Hippocampal formation (tissue), 2 donors: Measurements from ENCODE around the gene EIF4G2.

Experiments
- DNase-seq, 2 donors: peaks; one replicate each; lab custom pipeline; 2025; lab: John Stamatoyannopoulos, UW

The EIF4G2 gene

DNA sequence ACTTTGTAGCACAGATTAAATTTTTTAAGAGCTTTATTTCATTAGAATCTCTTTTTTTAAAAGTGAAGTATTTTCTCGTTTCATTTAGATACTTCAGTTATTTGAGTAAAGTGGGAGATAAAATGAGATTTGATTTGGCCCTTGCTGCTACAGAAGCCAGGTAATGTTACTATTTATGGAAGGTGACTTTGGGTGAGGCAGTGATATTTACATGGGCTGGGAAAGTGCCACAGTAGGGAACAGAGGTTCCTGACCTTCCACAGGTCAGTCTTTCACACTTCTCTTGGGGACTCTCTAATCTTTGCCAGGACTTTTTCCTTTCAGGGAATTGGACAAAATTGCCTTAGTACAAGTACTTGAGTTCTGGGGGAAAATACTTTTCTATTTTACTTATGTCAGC lies 37.3 kb downstream of the EIF4G2 start:
- no peak for DNase-seq

DNA sequence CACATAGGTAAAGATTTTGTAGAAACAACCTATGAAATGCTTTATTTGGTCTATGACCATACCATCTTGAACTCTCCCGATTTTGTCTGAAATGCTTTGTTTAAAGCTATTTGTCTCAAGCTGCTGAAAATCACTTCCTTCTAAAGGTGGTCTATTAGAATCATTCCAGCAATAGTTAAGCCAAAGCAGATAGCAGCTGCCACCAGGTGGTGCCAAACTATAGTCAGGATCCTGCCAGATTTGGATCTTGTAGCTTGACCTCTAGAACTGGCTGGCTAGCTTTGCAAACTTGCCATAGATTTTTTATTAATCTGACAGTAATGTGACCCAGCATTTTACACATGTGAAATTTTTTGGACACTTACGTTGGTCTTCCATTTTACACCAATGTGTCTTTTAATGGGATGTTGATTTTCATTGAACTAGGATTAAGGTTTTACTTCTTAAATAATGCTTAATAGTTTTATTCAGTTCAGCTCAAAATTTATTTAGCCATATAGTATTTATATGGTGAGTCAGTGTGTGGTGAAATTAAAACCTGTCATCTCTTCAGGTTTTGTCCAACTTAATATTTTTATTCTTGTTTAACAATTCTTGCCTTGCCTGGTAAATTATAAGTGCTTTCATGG lies 38.0 kb downstream of the EIF4G2 start:
- peak in 1 of 2 donors; percentile 16 for DNase-seq

DNA sequence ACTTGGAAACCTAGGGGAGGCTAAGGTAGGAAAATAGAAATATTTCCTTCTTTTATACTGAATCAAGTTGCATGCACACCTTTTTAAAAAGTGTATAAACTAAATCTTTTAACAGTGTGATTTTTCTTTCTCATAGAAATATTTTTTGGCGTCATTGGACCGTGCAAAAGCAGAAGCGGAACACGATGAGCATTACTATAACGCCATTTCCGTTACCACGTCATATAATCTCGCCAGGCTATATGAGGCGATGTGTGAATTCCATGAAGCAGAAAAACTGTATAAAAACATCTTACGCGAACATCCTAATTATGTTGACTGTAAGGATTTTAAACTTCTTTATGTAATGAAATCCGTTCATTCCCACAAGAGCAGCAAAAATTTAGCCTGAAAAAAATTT lies 44.3 kb downstream of the EIF4G2 start:
- no peak for DNase-seq

DNA sequence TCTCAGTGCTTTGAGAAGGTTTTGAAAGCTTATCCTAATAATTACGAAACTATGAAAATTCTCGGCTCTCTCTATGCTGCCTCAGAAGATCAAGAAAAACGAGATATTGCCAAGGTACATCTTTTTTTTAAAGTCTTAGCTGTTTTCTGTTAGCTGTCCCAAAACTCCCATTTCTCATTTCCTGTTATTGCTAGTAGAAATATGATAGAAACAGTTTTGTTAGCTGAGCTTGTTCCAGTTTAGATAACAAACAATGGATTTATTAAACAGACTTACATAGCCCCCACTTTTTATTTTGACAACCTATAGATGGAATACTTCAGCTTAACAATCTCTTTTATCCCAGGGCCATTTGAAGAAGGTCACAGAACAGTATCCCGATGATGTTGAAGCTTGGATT lies 45.0 kb downstream of the EIF4G2 start:
- no peak for DNase-seq

DNA sequence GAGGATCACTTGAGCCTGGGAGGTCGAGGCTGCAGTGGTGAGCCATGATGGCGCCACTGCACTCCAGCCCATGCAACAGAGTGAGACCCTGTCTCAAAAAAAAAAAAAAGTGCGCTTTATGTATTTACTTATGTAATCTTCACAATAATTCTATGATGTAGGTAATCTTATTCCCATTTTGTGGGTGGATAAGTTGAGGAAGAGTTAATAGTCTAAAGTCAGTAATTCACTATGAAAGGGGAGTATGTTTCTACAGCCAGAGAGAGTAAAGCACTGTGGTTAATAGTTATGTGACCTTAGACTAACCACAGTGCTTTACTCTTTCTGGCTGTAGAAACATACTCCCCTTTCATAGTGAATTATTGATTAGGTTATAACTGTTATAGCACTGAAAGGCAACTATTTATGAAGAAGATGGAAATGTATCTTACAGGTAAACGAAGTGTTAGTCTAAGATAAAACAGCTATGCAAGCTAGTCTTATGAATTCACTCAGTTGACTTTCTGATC lies 45.8 kb downstream of the EIF4G2 start:
- DNase-seq = no peak

DNA sequence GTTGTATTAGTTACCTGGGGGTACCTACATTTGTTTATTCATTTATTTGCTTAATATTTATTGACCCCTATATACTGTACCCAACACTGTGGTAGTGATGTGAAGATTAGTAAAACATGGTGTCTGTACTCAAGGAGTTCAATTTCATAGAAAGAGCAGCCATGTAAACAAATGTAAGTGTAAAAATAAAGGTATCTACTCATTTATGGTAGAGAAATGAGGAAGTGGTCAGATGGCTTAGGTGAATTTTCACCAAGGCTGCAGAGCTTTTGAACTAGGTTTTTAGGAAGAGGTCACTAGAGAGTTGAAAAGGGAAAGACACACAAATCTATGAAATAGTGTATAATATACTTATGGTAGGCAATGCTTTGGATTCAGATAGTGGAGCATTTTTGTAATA lies 46.5 kb downstream of the EIF4G2 start:
- DNase-seq = no peak

DNA sequence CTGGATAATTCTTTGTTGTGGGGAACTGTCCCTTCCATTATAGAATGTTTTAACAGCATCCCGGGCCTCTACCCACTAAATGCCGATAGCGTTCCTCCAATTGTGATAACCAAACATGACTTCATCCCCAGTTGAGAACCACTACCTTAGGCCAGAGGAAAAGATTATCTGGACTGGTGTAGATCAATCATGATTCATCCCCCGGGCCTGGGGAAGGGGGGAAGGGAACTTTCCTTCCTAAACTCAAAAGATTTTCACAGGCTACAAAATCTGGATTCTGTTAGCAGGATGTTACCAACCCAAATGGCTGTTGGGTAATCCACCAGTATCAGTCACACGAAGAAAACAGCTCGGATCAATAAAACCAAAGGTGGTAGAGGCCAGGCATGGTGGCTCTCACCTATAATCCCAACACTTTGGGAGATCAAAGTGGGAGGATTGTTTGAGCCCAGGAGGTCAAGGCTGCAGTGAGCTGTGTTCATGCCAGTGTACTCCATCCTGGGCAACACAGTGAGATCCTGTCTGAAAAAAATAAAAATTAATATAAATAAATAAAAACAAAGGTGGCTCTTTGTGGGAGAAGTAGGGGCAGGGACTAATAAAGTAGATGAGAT lies 47.5 kb downstream of the EIF4G2 start:
- no peak for DNase-seq

DNA sequence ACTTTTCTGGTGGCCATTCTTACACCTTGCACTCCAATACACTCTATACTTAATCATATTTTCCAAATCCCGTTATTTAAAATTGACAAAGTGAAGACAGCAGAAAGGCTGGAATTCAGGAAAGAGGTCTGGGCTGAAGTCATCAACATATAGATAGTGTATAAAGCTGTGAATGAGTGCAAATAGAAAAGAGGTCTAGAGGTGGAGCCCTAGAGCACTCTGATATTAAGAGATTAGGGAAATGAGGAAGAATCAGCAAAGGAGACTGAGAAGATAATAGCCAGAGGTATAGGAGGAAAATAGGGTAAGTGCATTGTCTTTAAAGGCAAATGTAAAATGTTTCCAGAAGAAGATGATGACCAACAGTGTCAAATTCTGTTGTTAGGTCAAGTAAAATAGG lies 49.8 kb downstream of the EIF4G2 start:
- no peak for DNase-seq

DNA sequence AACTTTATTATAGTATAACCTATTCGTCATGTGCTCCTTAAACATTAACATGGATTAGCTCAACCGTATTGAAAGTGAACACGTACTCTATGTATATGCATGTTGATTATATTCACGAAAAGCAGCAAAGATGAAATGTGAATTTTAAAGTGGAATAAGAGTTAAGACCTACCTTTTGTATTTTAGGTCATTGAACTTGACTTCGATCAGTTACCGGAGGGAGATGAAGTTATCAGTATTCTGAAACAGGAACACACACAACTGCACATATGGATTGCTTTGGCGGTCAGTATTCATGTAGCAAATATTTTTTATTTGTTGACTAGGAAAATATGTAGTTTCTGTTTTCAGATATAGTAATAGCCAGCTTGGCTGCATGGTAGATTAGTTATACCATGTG lies 56.2 kb downstream of the EIF4G2 start:
- DNase-seq = no peak

DNA sequence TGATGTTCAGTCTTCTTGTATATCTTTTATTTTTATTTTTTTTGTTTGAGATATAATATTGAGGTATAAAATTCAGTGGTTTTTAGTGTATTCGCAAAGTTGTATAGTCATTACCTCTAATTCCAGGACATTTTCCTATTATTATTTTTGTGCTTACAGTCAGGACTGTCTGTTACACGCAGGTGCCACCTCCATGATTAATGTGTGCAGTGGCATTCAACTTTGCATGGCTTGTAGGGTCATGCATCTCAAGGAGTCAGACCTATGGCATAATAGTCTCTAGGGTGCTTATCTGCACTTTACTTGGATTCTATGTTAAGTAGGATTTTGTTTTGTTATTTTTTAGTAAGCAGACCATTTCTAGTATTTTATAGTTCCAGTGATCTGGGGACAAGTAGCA lies 56.7 kb downstream of the EIF4G2 start:
- no peak for DNase-seq

DNA sequence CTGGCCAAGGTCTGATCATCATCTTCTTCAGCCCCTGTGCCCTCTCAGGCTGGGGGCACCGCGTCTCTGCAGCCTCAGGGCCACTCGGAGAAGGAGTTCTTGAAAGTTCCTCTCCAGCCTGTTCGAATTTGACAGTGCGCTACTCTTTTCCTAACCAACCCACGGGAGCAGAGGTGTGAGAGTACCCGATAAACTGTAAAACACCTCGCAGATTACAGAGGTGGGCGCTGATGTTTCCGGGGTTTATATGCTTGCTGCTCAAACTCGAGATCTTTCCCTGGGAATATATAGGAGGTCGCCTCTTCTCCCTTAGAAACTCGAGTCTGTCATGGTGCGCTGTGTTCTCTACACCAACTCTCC lies 57.2 kb downstream of the EIF4G2 start:
- no peak for DNase-seq

DNA sequence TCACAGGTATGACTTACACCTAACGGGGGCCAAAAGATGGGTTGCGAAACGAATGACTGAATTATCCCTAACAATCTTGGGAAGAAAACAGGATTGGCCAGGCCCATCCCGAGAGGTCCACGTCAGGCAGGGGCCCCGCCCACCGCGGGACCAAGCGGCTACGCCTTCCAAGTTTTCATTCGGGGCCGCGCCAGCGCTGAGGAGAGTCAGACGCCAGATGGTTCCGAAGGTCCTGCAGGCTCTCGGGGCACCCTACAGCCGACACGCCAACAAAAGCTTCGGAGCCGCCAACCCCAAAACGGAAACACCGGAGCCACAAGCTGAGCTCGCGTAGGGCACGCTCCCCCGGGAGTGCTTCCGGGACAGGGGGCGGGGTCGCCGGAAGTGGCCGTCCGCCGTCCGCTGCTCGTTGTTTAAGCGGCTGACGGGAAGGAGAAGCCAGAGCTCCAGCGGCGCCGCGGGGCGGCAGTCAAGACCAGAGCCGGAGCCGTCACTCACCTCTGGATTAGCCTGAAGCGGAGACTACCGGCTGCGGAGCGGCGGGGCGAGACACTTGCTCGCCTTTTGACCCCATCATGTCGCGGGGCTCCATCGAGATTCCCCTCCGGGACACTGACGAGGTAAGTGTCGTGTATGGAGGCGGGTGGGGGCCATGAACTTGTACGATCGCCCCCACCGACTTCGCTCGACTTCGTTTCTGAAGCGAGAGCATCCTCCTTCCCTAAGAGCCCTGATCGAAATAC lies 57.7 kb downstream of the EIF4G2 start, which contains the start of gene CTR9:
TSS of gene CTR9 (plus strand) at position 409 of the 743 bp plus-strand sequence. CDS start at position 576, 167 bp downstream.
- peak; percentile 92 to 94 for DNase-seq

DNA sequence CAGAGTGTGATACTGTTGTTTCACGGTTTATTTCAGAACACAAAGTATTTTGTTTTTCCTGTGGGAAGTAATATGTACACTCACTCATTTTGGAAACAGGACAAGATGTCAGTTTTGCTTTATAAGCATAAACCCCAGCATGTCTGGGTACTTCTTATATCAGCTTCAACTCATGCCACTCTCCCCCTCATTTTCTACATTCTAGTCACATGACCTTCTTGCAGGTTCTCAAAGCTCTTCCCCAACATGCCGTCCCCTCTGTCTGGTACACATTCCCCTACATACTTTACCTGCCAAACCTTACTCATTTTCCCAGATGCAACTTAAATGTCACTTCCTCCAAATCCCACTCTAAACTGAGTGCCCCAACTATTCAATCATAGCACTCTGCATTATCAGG lies 59.2 kb downstream of the EIF4G2 start:
- DNase-seq = no peak

DNA sequence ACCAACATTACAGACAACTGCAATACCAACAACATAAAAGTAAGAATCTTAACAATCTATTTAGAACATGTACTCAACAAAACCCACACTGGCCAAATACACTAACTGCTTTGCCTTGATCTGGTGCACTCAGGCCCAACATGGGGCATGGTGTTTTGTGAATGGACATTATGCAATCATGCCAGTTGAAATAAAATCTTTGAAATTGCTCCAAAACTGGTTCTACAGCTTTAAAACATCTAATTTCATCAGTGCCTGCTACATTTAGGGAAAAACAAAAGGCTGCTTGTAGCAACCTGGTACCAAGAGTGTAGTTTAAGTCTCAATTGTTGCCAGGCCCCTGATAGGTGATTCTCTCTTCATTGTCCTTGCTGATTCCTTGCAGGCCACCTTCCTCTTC lies 61.0 kb downstream of the EIF4G2 start:
- DNase-seq = no peak
